Activated CD4-positive, CD25-positive, alpha-beta regulatory T cell treated with anti-CD3 and anti-CD28 coated beads, Interleukin-2, amount 50 U/mL, for 16 hours (primary cell): ENCODE results near the gene SERGEF.
A peak's percentile ranks its signal among the peaks of the same experiment; 100 is the strongest.

Experiments used
- DNase-seq: peaks from one replicate; pipeline ENCODE4 v3.0.0-alpha.2; 2020; ENCODE audit warnings: low read depth, low spot score

SERGEF gene

DNA sequence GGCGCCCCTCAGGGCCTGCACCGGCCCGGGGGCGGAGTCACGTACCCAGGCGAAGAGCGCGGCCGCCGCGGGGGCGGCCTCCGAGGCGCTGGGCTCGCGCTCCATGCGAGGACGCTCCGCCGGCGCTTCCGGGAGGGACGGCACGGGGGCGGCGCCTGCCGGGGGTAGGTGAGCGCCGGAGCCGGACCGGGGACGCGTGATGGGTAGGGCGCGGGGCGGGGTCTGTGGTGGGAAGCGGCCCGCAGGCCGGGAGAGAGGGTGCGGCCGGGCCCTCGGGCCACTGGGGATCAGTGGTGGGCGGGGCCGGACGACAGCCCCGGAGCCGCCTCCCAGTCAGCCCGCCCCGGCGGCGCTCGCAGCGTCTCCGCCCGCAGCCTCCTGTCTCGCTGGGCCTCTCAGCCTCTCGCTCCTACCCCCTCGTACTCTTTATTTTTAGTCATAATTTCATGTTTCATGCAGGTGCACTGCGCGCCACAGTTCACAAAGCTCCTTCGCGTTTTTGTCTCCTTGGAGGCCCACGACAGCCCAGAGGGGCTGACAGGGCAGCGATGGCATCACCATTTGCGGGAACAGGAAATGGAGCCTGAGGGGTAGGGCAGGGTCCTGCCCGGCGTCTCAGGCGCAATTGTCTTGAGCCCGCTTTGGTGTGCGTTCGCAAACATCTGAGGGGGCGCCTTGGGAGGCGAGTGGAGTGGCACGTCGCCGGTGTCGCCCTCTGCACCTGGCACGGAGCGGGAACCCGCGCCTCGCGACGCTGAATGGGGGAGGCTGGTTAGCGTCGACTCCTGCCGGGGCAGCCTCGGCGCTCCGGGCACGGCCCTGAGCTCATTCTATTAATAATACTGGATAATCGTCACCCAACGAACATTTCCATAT, at the start of gene SERGEF:
TSS of gene SERGEF (minus strand) at position 142 of the 876 bp plus-strand sequence. CDS start at position 105, 37 bp downstream.
- DNase-seq, result peak; percentile 79

DNA sequence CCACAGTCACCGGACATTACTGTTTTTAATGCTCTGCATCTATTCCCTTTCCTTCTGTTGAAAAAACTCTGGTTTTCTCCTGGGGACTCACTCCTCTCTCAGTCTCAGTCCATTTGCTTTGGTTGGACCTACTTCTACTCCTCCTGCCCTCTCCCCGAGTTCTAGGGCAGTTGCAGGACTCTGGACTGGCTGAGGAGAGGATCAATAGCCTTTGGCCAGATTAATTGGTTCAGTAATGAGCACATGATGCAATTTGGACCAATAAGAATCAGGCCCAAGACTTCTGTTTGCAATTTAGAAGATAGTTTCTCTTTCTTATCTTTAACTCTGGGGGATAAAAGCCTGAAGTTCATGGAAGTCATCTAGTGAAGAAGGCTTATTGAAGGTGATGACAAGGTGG, 48.5 kb upstream of the SERGEF start:
- no peak for DNase-seq

DNA sequence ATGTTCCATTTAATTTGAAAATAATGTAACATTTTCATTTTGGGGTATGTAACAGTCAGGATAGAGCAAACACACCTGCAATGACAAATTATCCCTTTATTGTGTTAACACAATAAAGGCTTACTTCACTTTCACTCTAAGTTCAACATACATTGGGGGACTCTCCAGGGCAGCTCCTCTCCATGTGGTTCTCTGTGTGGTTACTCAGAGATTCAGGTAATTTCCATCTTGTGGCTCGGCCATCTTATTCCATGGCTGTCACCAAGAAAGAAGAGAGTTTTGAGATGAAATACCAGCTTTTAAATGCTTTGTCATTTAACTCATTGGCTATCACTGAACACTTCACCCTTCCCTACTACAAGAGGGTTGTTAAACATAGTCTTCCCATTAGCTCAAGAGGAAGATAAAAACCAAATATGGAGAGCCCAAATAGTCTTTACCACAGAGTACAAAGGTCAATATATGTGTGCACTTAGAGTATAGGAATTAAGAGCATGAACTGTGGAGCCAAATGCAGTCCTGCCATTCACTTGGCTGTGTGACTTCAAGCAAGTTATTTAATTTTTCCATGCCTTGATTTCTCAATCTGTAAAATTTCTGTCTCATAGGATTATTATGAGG, 43.8 kb upstream of the SERGEF start:
- DNase-seq, result no peak

DNA sequence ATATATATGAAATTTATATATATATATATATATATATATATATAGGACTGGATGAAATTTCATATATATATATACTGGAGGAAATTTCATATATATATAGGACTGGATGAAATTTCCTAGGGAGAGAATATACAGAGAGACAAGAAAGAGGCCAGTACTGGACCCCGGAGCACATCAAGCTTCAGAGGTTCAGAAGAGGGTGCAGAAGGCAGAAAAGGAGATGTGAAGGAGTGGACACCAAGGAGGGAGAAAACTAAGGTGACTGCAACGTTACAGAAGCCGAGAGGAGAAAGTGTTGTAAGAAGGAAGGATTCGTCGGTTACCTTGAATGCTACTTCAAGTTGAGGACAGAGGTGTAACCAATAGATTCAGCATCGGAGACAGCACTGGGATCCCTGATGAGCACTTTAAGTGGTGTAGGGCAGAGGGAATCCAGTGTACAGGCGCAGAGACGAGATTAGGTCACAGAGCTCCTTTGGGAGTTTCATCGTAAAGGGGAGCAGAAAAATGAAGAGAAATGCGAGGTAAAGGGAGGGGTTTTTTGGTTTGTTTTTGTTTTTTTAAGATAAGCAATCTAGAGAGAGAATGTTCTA, 41.8 kb upstream of the SERGEF start:
- DNase-seq, result no peak

DNA sequence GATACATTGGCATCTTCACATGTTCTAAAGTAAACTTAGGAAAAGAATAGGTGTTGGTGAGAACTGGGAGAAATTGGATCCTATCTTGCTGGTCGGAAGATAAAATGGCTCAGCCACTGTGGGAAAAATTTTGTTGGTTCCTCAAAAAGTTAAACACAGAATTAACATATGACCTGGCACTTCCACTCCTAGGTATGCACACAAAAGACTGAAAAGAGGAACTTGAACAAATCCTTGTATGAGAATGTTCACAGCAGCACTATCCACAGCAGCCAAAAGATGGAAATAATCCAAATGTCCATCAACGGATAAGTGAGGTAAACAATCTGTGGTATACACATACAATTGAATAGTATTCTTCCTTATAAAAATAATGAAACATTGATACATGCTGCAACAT, 38.0 kb upstream of the SERGEF start:
- no peak for DNase-seq

DNA sequence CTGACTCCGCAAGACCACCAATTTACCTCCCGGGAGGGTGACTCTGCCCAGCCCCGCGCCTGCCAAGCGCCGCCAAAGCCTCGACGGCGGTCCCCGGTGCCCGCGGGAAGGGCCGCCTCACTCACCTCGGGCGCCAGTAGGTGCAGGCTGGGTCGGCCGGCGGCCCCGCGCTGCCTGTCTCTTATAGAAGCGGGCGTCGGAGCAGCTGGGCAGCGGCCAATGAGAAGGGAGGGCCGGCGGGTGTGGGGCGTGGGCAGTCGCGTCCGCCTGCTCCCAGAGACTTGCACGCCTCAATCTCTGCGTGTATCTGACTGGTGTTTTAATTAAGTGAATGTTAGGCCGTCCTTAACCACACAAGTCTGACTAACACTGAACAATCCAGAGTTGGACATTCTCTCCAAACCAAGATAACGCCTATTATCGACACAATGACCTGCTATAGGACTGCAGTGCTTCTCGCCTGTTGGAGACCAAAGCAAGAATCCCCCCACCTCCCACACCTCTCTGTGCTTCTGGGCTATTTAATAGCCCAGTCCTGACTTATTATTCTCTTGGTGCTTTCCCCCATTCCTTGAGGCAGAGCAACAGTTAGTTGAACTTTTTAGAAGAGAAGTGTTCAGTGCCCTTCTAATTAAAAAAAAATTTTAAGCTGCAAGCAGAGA, 33.4 kb upstream of the SERGEF start, which contains the start of gene TPH1:
TSS of gene TPH1 (minus strand) at position 154 of the 662 bp plus-strand sequence. CDS start 5,507 bp downstream, outside the sequence.
- no peak for DNase-seq

DNA sequence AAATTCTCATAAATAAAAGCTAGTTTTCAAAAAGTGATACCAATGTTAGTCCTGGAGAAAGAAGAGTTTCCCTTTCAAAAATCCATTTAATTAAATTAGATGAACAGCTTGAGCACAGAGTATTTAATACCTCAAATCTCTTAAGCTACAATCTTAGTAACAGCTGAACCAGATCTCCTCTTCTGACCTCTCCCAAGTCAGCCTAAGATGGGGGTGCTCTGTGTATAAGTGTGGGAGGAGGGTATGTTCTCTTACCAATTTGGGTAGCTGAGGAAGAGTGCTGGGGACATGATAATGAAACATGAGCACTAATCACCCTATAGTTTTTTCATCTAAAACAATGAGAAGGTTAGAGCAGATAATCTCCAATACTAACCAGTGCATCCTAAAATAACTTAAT, 23.6 kb upstream of the SERGEF start:
- no peak for DNase-seq

DNA sequence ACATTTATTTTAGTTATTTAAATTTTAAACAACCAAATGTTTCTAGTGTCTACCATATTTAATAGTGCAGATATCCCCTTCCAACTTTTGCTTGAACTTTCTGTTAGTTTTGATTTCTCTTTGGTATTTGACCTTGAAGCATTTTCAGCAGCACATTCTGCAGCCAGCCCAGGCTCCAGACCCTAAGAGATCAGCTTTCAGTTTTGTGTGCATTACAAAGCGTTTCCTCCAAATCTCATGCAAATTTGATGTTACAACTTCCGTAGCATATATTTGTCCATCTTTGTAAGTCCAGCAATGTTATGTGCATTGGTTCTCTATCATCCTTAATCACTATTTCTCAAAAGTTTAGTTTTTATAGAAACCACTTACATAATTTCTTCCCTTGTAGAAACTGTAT, 14.6 kb upstream of the SERGEF start:
- DNase-seq, result no peak

DNA sequence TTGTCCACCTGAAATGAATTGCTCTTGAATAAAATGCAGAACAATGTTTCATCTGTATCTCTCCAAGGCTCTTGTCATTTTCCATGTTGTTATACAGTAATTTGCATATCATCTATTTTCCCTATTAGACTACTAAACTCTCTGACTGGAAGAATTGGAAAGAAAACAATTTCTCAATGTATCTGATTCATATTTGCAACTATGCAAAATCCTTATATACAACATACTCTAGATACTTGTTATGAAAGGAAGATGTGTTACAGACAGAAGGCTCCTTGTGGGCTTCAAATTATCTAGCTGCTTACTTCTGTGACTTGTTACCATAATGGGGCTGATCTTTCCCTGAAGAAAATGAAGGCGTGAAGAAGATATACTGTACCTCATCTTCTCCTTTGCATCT, 9.6 kb upstream of the SERGEF start:
- no peak for DNase-seq

DNA sequence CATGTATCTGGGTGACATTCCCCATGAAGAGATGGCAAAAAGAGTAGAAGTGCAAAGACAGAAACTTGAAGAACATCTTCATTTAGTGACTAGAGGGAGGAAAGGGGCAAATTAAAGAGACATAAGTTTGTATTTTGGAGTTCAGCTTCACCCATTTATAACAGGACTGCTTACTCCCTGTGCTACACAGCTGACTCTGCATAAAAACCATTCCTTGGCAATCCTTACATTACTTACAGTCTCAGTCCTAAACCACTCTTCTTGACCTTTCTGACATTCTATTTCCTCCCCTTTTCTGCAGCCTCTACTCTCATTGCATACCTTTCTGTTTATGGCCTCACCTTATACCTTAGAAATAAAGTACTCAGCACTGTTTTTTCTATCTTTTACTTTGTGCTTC, 6.8 kb upstream of the SERGEF start:
- DNase-seq, result no peak

DNA sequence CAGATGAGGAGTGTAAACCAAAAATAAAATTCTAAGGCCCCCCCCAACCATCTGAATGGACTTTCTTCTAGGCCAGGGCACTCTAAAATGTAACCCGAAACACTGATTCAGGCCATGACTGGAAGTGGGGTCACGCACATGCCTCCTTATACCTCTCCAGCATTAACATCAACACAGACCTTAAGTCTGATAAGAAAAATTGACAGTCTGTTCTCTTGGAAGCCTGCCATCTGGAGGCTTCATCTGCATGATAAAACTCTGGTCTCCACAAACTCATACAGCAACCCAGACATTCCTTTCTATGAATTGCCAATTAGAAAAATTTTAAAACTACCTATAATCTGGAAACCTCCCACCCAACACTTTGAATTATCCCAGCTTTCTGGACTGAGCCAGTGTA, 3.9 kb upstream of the SERGEF start:
- no peak for DNase-seq

DNA sequence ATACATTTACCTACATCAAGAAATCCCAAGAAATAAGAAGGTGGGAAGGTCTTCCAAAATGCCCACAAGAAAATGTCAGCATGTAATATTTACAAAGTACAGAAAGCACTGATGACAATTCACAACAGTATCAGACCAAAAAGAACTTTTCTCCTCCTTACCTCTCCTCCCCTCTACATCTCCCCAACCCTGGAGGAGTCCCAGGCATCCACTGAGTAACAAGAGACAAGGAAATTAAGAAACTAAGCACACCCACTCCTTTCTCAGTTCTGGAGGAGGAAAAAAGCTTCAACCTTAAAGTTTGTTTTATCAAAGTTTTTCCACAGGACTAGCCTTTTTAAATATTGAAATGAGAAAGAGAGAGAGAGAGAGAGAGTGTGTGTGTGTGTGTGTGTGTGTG, 2.0 kb upstream of the SERGEF start:
- DNase-seq, result no peak

DNA sequence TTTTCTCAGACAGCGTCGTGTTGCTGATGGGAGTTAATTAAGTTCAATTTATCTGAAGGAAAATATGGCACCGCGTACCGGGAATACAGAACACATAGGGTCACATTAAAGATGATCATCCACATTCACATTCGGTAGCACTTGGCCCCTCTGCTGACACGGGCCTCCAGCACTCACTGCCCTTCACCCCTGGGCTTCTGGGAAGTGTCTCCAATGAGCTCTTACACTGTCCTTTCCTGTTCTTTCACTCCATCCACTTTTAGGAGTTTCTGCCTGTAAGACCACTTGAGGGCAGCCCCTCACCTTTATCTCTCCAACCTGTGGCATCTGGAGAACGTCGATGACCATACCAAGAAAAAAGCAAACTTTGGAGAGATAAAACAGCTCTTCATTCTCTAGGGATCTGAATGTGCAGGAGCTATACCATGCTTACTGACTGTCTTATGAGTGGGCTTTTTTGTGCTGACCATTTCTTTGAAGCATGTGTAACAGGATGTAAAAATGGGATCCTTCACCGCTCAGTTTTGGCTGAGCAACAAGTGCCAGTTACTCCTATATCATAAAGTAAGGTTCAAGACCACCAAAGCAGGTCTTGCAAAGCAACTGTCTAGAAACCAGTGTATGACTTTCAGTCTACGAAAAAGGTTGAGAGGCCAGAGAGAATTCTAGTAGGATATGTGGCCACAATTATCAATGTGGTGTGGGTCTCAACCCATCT, 1.1 kb upstream of the SERGEF start:
- DNase-seq, result no peak

DNA sequence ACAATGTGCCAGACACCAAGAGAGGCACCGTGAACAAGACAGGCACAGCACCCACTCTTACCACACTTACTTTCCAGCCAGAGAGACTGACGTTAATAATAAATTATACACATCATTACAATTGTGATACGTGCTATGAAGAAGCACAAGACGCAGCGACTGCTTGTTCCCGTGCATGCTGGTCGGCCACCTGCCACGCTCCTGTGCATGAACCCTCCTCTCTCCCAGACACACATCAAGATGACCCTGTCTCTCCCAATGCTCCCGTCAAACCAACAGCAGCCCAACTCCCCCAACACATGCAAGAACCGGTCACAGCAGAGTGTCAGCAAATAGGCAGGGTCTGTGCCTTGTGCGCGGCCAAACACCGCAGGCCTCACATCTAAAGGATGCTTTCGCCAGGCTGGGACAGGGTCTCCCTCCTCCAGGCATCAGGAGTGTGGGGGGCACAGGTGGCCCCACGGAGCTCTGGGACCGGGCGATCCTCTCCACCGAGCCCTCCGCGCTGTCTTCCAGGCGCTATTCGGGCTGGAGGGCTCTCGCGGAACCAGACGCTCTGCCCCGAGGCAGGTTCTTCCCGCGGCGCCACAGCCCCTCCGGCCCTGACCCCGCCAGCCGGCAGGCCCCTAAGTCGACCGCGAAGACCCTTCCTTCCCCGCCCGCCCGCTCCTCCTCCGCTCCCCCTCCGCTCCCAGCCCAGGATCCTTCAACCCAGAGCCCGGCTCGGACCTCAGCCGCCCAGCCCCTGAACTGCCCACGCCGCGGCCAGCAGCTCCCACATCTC, 533 bp downstream of the SERGEF start:
- no peak for DNase-seq

DNA sequence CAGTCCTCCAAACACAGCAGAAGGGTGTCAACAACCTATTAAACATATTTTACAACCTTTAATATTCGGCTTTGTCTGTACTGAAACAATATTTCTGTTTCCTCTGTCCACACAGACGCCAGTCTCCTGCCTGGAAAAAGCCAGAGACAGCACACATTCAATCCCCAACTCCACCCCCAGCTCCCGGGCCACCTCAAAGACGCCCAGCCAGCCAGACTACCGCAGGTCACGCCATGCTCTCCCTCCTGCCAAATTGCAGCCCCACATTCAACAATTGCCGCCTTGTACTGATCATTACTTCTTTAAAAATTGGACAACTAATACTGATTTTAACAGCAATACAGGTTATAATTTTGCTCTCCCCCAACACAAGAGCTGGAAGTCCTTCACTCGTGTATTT, 1.2 kb downstream of the SERGEF start:
- DNase-seq, result no peak

DNA sequence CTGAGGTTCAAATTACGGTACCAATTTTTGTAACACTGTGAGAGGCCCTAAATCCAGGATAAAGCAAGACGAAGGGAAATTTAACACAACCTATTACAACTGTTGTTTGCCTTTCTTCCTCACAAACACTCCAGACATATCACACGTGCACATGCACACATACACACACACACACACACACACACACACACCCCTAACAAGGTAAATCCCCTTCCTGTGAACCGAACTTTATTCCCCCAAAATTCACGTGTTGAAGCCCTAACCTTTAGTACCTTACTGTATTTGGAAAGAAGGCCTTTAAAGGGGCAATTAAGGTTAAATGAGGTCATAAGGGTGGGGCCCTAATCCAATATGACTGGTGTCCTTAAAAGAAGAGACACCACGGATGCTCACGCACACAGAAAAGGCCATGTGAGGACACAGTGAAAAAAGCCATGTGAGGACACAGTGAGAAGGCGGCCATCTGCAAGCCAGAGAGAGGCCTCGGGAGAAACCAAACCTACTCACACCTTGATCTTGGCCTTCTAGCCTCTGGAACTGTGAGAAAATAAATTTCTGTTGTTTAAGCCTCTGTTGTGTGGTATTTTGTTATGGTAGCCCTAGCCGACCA, 1.8 kb downstream of the SERGEF start:
- DNase-seq, result no peak

DNA sequence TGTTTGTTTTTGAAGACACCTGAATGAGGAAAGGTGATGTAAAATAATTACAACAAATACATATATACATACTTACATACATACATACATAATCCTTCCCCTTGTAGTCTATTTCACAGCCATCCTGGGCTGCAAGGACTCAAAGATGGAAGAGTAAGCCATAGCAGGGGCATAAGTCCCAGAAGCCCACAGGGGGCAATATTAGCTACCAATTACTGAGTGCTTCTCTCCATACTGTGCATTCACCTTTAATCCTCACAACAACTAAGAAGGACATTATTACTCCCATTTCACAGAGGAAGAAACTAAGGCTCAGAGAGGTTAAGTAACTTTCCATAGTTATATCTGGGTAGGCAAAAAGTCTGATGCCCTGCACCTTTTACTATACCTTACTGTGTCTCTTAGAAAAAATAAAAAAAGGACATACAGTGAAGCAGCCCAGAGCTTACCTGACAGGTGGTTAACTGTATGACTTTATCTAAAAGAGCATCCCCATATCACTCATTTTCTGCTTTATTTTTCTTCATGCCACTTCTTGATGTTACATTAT, 2.7 kb downstream of the SERGEF start:
- no peak for DNase-seq

DNA sequence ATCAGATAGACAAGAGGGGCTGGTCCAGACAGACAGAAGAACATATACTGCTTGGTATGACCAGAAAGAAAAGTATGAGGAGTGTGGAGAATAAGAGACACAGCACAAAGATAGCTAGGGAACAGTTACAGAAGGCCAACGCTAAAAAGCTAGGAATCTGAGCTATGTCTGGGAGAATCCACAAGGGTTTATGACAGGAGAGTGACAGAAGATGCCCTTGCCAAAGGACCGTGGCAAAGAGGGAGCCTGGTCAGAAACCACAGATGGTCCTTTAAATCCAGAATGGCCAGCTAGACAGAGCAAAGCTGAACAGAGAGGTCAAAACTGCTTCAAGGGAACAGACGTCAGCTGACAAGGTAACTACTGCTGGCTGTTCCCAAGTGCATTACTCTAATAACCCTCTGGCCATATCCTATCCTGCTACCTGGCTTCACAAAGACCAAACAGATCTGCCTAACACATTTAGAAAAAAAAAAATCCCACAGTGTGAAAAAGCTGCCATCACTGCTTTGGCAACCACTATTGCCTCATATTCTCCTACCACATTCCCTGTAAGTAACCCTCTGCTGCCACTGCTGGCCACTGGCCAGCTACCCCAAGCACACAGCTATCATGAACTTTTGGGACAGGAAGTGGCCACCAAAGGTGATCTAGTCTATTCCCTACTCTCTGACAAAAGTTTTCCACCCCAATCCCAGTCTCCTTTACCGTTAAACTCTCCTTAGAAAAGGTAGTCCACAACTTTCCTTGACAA, 7.3 kb downstream of the SERGEF start:
- no peak for DNase-seq

DNA sequence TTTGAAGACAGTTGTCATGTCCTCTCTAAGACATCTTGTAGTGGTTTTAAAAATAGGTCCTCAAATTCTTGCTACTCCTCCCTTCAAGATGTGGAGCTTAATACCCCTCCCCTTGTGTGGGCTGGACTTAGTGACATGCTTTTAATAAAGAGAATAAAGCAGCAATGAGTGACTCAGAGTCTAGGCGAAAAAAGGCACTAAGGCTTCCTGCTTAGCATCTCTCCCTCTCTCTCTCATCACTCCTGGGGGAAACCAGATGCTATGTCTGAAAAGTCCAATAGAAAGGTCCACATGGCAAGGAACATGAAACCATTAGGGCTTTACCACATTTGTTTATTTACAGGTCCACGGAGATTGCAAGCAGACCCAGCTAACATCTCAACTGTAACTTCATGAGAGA, 11.7 kb downstream of the SERGEF start:
- no peak for DNase-seq
